ENCODE results near the gene CACNA2D2. TPM values are rescaled to one million over a fixed set of nuclear protein-coding genes. Genes with fewer than 3 reads are reported as not detected.

CACNA2D2 gene
- total RNA-seq, 1 donor from 2014 or later: not detected

DNA sequence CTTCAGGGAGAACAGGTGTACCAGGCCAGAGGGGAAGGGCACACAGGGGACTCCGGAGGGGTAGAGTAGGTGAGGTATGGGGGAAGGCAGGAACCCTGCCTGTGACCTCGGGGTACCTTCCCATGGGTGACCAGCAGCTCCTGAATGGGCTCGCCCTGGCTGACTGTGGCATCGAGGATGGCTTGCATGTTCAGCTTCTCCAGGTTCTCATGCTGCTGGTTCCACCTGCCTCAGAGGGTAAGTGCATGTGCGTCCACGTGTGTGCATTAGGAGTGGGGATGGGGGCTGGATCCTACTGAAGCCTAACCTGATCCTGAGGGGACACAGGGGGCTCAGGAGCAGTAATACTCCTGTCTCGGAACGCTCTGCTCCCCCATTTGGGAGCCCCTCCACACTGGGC, 158.4 kb downstream of the CACNA2D2 start:
- H3K36me3 ChIP-seq (ENCODE audit: control insufficient read depth, insufficient read depth, low read length): peaks cover 14% of the 10 kb centered on the region
- TF ChIP-seq, protein P1, sequence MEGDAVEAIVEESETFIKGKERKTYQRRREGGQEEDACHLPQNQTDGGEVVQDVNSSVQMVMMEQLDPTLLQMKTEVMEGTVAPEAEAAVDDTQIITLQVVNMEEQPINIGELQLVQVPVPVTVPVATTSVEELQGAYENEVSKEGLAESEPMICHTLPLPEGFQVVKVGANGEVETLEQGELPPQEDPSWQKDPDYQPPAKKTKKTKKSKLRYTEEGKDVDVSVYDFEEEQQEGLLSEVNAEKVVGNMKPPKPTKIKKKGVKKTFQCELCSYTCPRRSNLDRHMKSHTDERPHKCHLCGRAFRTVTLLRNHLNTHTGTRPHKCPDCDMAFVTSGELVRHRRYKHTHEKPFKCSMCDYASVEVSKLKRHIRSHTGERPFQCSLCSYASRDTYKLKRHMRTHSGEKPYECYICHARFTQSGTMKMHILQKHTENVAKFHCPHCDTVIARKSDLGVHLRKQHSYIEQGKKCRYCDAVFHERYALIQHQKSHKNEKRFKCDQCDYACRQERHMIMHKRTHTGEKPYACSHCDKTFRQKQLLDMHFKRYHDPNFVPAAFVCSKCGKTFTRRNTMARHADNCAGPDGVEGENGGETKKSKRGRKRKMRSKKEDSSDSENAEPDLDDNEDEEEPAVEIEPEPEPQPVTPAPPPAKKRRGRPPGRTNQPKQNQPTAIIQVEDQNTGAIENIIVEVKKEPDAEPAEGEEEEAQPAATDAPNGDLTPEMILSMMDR (IDR thresholded peaks at IDR 0.05; ENCODE audit: insufficient read depth, low read length, severe bottlenecking): no peak
- FAIRE-seq (no peak), DNase-seq (ENCODE audit: low read depth) (no peak)
- no peaks in the 10 kb centered on the region for H3K27me3 ChIP-seq (ENCODE audit: control insufficient read depth, insufficient read depth, low read length)
- peak overlapping the region; percentile 28 for H3K4me3 ChIP-seq (ENCODE audit: low read depth, low read length)

DNA sequence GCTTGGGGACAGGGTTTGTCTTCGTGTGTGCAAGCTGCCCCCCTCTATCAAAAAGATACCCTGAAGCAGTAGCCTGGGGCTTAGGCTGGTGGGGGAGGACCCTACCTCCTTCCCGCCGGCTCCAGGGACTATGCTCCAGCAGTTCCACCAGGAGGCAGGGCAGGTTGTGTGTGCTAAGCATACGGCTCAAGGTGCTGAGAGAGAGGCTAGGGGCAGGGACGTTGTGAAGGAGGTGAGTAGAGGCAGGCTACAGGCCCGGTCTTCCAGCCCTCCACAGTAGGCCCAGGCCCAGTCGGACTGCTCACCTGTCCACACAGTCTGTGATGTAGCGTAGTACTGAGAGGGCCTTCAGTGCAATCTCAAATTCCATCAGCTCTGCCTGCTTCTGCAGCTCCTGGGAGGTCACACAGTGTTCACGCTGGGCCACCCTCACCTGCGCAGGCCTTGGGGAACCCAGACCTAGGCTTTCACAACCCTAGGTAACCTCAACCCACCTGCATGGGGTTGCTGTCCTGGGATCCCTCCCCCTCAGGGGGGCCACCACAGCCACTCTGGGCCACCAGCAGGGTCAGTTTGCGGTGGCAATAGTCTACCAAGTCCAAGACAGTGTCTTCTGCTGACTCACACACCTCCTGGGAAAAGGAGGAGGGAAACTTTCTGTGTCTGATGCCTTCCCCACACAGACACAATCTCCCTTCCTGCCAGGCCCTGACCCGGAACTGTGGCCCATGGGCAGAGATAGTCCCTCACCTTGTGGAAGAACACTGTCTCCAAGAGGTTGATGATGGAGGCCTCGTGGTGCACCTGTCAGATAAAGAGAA, 160.4 kb downstream of the CACNA2D2 start:
- no peak overlapping the region for H3K4me3 ChIP-seq (ENCODE audit: low read depth, low read length)
- no peak for DNase-seq (ENCODE audit: low read depth)
- H3K27me3 ChIP-seq (ENCODE audit: control insufficient read depth, insufficient read depth, low read length): no peaks in the 10 kb centered on the region
- peaks cover 5% of the 10 kb centered on the region for H3K36me3 ChIP-seq (ENCODE audit: control insufficient read depth, insufficient read depth, low read length)
- no peak for FAIRE-seq
- TF ChIP-seq, protein P1 (IDR thresholded peaks at IDR 0.05; ENCODE audit: insufficient read depth, low read length, severe bottlenecking): no peak

DNA sequence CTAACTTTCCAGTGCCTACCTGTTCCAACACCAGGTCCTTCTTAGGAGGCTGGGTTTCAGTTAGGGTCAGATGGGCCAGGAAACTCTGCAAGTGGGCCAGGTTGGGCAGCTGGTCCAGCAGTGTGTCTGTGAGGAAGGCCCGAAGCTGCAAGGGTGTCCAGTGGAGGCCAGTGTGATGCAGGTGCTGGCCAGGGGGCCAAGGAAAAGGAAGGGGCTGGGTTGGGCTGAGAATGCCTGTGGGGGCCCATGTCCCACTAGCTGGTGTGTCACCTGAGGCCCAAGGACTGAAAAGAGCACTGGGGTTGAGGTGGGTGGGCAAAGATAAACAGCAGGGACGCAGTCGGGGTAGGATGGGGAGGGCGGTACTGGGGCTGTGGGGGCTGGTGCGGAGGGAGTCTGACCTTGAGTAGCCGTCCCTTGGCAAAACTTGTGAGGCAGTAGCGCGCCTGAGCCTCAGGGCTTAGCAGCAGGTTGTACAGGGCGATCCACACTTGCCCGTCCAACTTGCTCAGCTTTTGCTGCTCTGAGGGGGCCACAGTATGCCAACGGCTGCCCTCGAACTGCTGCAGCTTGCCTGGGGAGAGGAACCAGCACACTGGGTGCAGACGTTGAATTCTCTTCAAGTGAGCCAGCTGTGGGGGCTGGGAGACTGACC, 161.3 kb downstream of the CACNA2D2 start:
- no peaks in the 10 kb centered on the region for H3K27me3 ChIP-seq (ENCODE audit: control insufficient read depth, insufficient read depth, low read length)
- H3K36me3 ChIP-seq (ENCODE audit: control insufficient read depth, insufficient read depth, low read length): no peaks in the 10 kb centered on the region
- no peak for FAIRE-seq
- H3K4me3 ChIP-seq (ENCODE audit: low read depth, low read length): no peak overlapping the region
- TF ChIP-seq, protein P1 (IDR thresholded peaks at IDR 0.05; ENCODE audit: insufficient read depth, low read length, severe bottlenecking): no peak
- DNase-seq (ENCODE audit: low read depth): no peak

- no peaks in the 10 kb centered on the region for H3K27me3 ChIP-seq (ENCODE audit: control insufficient read depth, insufficient read depth, low read length)
- FAIRE-seq (no peak), DNase-seq (ENCODE audit: low read depth) (no peak)
- TF ChIP-seq, protein P1 (IDR thresholded peaks at IDR 0.05; ENCODE audit: insufficient read depth, low read length, severe bottlenecking): no peak
- no peaks in the 10 kb centered on the region for H3K36me3 ChIP-seq (ENCODE audit: control insufficient read depth, insufficient read depth, low read length)
- no peak overlapping the region for H3K4me3 ChIP-seq (ENCODE audit: low read depth, low read length)
These were observed 161.9 kb downstream of the CACNA2D2 start for GRCh38 chr3:50341537-50341936.

GRCh38 chr3:50340448-50341329, 162.7 kb downstream of the CACNA2D2 start, which contains the start of gene RASSF1:
Gene RASSF1, minus strand, starts transcription at chr3:50340836. Its CDS starts 31 bp downstream, at chr3:50340805.
- DNase-seq (ENCODE audit: low read depth) (peak; percentile 42), FAIRE-seq (no peak)
- H3K27me3 ChIP-seq (ENCODE audit: control insufficient read depth, insufficient read depth, low read length): no peaks in the 10 kb centered on the region
- no peaks in the 10 kb centered on the region for H3K36me3 ChIP-seq (ENCODE audit: control insufficient read depth, insufficient read depth, low read length)
- TF ChIP-seq, protein P1 (IDR thresholded peaks at IDR 0.05; ENCODE audit: insufficient read depth, low read length, severe bottlenecking): no peak
- H3K4me3 ChIP-seq (ENCODE audit: low read depth, low read length): peak within 1 kb of the TSS; percentile 44
